ENCODE results near the gene PKNOX1.
"Not testable (repeated sequence)": the region's sequence is repeated elsewhere in the genome, so short reads cannot be mapped to it uniquely, and the experiment has no call there.

Gene PKNOX1

GRCh38 chr21:43045876-43046821 lies 71.8 kb downstream of the PKNOX1 start:
- not testable (repeated sequence) for H3K36me3 ChIP-seq (ENCODE audit: low read depth); H3K9me3 ChIP-seq (ENCODE audit: severe bottlenecking); H3K27me3 ChIP-seq (ENCODE audit: insufficient read depth, poor library complexity, severe bottlenecking); H3K4me3 ChIP-seq (ENCODE audit: severe bottlenecking); H3K4me1 ChIP-seq (ENCODE audit: insufficient read depth, poor library complexity, severe bottlenecking); H3K27ac ChIP-seq (ENCODE audit: poor library complexity, severe bottlenecking)
- peak; percentile 20 for DNase-seq (ENCODE audit: low spot score)
- peak; percentile 38 for ATAC-seq (ENCODE audit: low read depth)

GRCh38 chr21:43053112-43053511 lies 78.8 kb downstream of the PKNOX1 start:
- ATAC-seq (ENCODE audit: low read depth); H3K27ac ChIP-seq (ENCODE audit: poor library complexity, severe bottlenecking); H3K36me3 ChIP-seq (ENCODE audit: low read depth); H3K27me3 ChIP-seq (ENCODE audit: insufficient read depth, poor library complexity, severe bottlenecking); DNase-seq (ENCODE audit: low spot score); H3K4me3 ChIP-seq (ENCODE audit: severe bottlenecking); H3K9me3 ChIP-seq (ENCODE audit: severe bottlenecking); H3K4me1 ChIP-seq (ENCODE audit: insufficient read depth, poor library complexity, severe bottlenecking): not testable (repeated sequence)

- not testable (repeated sequence) for H3K36me3 ChIP-seq (ENCODE audit: low read depth); H3K27me3 ChIP-seq (ENCODE audit: insufficient read depth, poor library complexity, severe bottlenecking); H3K27ac ChIP-seq (ENCODE audit: poor library complexity, severe bottlenecking); H3K9me3 ChIP-seq (ENCODE audit: severe bottlenecking); H3K4me1 ChIP-seq (ENCODE audit: insufficient read depth, poor library complexity, severe bottlenecking); ATAC-seq (ENCODE audit: low read depth); H3K4me3 ChIP-seq (ENCODE audit: severe bottlenecking); DNase-seq (ENCODE audit: low spot score)
Observed at GRCh38 chr21:43062955-43063664, 88.7 kb downstream of the PKNOX1 start.

- not testable (repeated sequence) for ATAC-seq (ENCODE audit: low read depth)
Observed at GRCh38 chr21:43064265-43064917, 90.0 kb downstream of the PKNOX1 start.

GRCh38 chr21:43065991-43066390 lies 91.6 kb downstream of the PKNOX1 start:
- H3K4me1 ChIP-seq (ENCODE audit: insufficient read depth, poor library complexity, severe bottlenecking); H3K27me3 ChIP-seq (ENCODE audit: insufficient read depth, poor library complexity, severe bottlenecking); H3K27ac ChIP-seq (ENCODE audit: poor library complexity, severe bottlenecking); H3K9me3 ChIP-seq (ENCODE audit: severe bottlenecking); H3K36me3 ChIP-seq (ENCODE audit: low read depth); H3K4me3 ChIP-seq (ENCODE audit: severe bottlenecking); ATAC-seq (ENCODE audit: low read depth): not testable (repeated sequence)
- peak; percentile 14 for DNase-seq (ENCODE audit: low spot score)

More at GRCh38 chr21:43064265-43064917, 90.0 kb downstream of the PKNOX1 start:
- H3K27ac ChIP-seq (ENCODE audit: poor library complexity, severe bottlenecking); H3K36me3 ChIP-seq (ENCODE audit: low read depth); DNase-seq (ENCODE audit: low spot score); H3K4me3 ChIP-seq (ENCODE audit: severe bottlenecking); H3K9me3 ChIP-seq (ENCODE audit: severe bottlenecking); H3K4me1 ChIP-seq (ENCODE audit: insufficient read depth, poor library complexity, severe bottlenecking); H3K27me3 ChIP-seq (ENCODE audit: insufficient read depth, poor library complexity, severe bottlenecking): not testable (repeated sequence)

GRCh38 chr21:43066690-43067089 lies 92.3 kb downstream of the PKNOX1 start:
- not testable (repeated sequence) for H3K27ac ChIP-seq (ENCODE audit: poor library complexity, severe bottlenecking); H3K27me3 ChIP-seq (ENCODE audit: insufficient read depth, poor library complexity, severe bottlenecking); H3K36me3 ChIP-seq (ENCODE audit: low read depth); H3K9me3 ChIP-seq (ENCODE audit: severe bottlenecking); H3K4me3 ChIP-seq (ENCODE audit: severe bottlenecking); ATAC-seq (ENCODE audit: low read depth); H3K4me1 ChIP-seq (ENCODE audit: insufficient read depth, poor library complexity, severe bottlenecking)
- DNase-seq (ENCODE audit: low spot score), result peak; percentile 23

GRCh38 chr21:43068065-43068464 lies 93.7 kb downstream of the PKNOX1 start:
- H3K4me3 ChIP-seq (ENCODE audit: severe bottlenecking); DNase-seq (ENCODE audit: low spot score); H3K9me3 ChIP-seq (ENCODE audit: severe bottlenecking); ATAC-seq (ENCODE audit: low read depth); H3K36me3 ChIP-seq (ENCODE audit: low read depth); H3K27ac ChIP-seq (ENCODE audit: poor library complexity, severe bottlenecking); H3K27me3 ChIP-seq (ENCODE audit: insufficient read depth, poor library complexity, severe bottlenecking); H3K4me1 ChIP-seq (ENCODE audit: insufficient read depth, poor library complexity, severe bottlenecking): not testable (repeated sequence)

GRCh38 chr21:43069682-43070081 lies 95.3 kb downstream of the PKNOX1 start:
- not testable (repeated sequence) for H3K36me3 ChIP-seq (ENCODE audit: low read depth); H3K27ac ChIP-seq (ENCODE audit: poor library complexity, severe bottlenecking); DNase-seq (ENCODE audit: low spot score); H3K27me3 ChIP-seq (ENCODE audit: insufficient read depth, poor library complexity, severe bottlenecking); ATAC-seq (ENCODE audit: low read depth); H3K9me3 ChIP-seq (ENCODE audit: severe bottlenecking); H3K4me1 ChIP-seq (ENCODE audit: insufficient read depth, poor library complexity, severe bottlenecking); H3K4me3 ChIP-seq (ENCODE audit: severe bottlenecking)

- not testable (repeated sequence) for H3K4me3 ChIP-seq (ENCODE audit: severe bottlenecking); H3K4me1 ChIP-seq (ENCODE audit: insufficient read depth, poor library complexity, severe bottlenecking); H3K9me3 ChIP-seq (ENCODE audit: severe bottlenecking); H3K36me3 ChIP-seq (ENCODE audit: low read depth); DNase-seq (ENCODE audit: low spot score); H3K27ac ChIP-seq (ENCODE audit: poor library complexity, severe bottlenecking); ATAC-seq (ENCODE audit: low read depth); H3K27me3 ChIP-seq (ENCODE audit: insufficient read depth, poor library complexity, severe bottlenecking)
Observed at GRCh38 chr21:43072742-43073141, 98.4 kb downstream of the PKNOX1 start.

GRCh38 chr21:43074401-43075169 lies 100.2 kb downstream of the PKNOX1 start:
- H3K4me3 ChIP-seq (ENCODE audit: severe bottlenecking); H3K36me3 ChIP-seq (ENCODE audit: low read depth); H3K9me3 ChIP-seq (ENCODE audit: severe bottlenecking); H3K4me1 ChIP-seq (ENCODE audit: insufficient read depth, poor library complexity, severe bottlenecking); H3K27me3 ChIP-seq (ENCODE audit: insufficient read depth, poor library complexity, severe bottlenecking); H3K27ac ChIP-seq (ENCODE audit: poor library complexity, severe bottlenecking); ATAC-seq (ENCODE audit: low read depth); DNase-seq (ENCODE audit: low spot score): not testable (repeated sequence)

All from RWPE2 (cell line).